Femur (tissue), 1 donor: ENCODE results near the gene GARNL3.

Experiments
- DNase-seq: peaks from one replicate; pipeline ENCODE4 v3.0.0-alpha.2; 2017

Gene GARNL3

DNA sequence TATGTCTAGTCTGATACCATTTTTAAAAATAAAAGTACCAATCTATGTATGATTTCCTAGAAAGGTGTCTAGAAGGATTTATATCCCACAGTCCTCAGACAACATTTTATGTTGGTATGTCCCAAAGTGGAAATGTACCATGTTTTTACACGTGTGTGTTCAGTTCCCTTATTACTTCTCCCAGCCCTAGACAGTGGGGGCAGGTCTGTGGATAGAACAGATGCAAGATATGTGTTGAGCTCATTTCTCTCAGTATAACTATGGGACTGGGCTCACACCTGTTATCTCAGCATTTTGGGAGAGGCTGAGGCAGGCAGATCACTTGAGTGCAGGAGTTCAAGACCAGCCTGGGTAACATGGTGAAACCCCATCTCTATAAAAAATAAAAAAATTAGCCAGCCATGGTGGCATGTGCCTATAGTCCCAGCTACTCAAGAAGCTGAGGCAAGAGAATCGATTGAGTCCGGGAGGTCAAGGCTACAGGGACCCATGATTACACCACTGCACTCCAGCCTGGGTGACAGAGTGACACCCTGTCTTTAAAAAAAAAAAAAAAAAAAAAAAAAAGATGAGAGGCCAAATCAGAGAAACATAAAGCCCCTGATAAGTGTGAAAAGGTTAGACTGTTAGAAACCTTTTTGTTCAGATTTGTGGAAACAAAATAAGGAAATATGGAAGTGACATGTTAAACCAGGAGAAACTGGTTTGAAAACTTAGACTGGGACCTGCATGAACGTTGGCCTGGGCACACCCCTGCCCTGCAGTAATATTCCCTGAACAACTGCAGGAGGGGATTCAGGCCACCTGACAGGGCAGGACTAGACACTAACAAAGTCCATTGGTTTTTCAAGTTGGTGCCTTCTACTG, 125.0 kb downstream of the GARNL3 start:
- DNase-seq, result no peak

DNA sequence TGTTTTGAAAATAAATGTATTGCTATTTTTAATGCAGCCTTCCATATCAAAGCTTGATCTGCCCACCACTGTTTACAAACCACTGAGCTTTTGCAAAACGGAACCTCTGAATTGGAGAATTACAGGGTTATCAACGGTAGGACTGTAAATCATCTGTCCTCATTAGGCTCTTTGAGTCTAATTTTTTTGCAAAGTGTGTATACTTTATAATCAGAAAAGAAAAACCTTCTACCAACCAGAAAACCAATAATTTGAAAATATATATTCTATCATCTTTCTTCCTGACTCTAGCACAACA, 125.6 kb downstream of the GARNL3 start:
- DNase-seq, result no peak

DNA sequence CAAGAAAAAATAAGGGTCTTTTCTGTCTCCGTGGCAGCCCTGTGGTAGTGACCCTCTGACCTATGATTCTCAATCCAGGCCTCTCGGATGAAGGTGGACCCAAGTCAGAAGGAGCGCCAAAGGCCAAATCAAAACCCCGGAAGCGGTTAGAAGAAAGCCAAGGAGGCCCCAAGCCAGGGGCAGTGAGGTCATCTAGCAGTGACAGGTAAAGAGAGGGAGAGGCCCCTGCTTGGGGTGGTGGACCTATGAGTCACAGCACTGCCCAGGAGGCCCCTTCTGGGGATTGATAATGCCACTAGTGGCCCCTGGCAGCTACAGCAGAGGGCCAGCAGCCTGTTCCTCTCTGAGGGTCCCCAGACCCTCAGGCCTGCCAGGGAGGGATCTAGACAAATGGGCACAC, 126.0 kb downstream of the GARNL3 start:
- DNase-seq, result no peak

DNA sequence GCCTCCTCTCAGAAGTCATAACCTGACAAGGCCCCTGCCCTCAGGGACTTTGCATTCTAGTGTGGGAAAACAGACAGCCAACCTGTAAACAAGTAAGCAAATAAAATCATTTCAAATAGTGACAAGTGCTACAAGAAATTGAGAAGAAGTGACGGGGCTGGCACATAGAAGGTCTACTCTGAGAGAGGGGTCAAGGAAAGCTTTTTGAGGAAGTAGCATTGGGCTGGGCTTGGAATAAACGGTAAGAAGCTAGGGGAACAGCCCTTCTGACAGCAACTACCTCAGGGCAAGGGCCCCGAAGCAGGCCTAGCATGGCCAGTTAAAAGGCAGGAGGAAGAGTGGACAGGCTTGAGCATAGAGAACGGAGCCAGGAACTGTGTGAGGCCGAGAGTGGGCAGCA, 127.6 kb downstream of the GARNL3 start:
- no peak for DNase-seq

DNA sequence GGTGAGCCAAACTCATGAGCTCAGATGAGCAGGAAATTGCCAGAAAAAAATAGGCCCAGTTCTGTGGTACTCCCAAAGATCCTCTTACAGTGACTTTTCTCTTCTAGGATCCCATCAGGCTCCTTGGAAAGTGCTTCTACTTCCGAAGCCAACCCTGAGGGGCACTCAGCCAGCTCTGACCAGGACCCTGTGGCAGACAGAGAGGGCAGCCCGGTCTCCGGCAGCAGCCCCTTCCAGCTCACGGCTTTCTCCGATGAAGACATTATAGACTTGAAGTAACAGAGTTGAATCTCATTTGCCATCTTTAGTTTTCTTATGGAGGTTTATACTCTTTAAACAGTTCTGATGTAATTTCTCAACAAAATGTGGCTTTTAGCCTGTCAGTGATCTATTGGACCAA, 128.4 kb downstream of the GARNL3 start:
- no peak for DNase-seq

DNA sequence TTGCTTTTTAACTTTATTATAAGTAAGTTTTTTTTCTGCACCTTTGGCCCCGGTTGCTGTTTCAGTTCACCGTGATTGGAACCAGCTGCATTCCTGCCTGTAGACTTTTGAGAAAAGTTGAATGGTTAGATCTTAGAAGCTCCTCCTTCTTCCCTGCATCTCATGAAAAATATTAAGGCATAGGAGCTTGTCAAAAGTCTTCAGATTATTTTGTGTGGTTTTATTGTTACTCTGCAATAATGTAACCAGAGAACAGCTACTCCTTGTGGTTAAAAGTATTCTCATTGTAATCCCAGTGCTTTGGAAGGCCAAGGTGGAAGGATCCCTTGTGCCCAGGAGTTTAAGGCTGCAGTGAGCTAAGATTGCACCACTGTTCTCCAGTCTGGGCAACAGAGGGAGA, 129.1 kb downstream of the GARNL3 start:
- no peak for DNase-seq

DNA sequence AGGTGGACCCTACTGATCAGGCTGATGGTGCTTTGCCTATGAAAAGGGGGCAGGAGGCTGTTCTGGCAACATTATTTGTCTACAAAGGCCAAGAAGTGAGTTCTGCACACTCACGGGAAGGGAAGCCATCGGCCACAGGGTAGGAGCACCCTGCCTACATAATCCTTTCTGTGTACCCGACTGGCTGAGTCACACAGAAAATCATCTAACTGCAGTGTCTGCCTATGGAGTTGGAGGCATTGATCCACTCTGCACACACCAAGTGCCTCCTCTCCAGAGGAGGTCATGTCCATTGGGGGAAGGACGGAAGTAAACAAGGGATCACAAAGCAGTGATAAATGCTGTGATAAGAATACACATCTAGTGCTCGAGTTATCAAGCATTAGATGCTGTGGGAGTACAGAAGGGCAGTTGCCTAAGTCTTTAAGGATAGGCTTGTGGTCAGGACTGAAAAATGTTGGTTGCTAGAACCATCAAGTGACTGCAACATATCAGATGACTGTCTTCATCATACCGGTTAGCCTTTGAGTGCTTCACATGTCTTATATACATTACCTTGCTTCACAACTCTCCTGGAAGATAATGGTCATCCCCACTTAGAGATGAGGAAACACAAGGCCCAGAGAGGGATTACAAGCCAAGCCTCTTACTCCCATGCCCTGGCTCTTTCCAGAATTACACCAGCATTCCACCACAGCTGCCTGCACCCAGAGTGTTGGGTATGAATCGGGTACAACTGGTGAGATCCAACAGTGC, 131.1 kb downstream of the GARNL3 start:
- DNase-seq, result no peak

DNA sequence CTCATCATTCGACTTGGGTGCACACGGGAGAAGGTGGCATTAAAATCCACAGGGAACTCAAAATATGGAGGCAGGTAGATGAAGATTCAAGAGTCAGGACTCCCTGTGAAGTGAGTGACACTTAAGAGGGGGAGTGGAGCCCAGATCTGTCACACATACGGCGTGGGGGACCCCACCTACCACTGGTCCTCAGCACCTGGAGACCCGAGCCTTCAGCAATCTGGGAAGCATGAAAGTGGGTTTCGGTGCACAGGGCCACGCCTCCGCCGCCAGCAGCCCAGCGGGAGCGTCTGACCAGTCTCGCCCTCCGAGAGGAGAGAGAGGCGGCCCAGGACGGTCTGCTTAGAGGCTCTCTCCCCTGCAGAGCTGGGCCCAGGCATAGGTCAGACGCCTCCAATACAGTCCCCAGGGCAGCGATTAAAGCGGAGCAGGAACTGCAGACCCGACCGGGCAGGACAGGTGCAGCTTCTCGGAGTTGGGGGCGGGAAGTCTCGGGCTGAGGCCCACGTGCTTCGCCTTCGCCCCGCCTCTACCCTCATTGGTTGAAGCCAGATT, 131.8 kb downstream of the GARNL3 start:
- no peak for DNase-seq

DNA sequence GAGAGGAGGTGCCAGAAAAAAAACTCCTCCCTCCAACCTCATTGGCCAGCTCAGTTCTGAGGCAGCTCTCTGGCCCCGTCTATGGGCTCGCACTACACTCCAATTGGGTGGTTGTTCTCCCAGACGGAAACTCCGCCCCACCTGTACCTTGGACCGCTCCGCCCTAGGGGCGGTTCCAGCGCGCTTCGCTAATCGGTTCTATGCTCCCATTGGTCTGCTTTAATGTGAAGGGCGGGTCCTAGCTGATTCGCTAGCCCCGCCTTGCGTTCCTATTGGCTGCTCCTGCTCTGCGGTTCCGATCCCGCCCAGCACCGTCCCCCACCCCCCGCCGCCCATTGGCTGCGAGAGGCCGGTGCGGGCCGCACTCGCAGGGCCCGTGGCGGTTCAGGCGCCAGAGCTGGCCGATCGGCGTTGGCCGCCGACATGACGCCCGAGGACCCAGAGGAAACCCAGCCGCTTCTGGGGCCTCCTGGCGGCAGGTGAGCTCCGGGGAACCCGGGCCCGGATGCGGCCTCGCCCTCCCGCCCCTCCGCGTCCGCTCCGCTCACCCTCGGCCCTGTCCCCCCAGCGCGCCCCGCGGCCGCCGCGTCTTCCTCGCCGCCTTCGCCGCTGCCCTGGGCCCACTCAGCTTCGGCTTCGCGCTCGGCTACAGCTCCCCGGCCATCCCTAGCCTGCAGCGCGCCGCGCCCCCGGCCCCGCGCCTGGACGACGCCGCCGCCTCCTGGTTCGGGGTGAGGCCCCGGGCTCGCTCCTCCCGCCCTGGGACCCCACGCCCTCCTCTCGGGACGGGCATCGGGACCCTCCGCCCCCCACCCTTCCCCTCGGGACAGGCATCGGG, 132.5 kb downstream of the GARNL3 start, which contains the start of gene SLC2A8:
Gene SLC2A8, plus strand, starts transcription at position 362 of the 838 bp plus-strand sequence. Its CDS starts 62 bp downstream, at position 424.
- DNase-seq, result peak; percentile 99

DNA sequence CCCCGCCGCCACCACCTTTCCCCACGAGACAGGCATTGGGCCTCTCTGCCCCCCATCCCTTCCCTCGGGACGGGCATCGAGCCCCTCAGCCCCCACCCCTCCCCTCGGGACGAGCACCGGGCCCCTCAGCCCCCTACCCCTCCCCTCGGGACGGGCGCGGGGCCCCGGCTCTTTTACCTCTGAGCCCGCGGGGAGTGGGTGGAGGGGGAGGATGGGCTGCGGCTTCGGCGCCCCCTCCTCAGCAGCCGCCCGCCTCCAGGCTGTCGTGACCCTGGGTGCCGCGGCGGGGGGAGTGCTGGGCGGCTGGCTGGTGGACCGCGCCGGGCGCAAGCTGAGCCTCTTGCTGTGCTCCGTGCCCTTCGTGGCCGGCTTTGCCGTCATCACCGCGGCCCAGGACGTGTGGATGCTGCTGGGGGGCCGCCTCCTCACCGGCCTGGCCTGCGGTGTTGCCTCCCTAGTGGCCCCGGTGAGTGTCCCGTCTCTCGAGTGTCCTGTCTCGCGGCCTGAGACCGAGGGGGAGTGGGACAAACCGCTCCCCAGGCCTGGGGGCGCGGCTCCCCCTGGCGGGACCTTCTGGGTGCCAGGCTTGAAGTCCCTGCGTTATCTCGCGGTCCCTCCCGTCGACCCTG, 133.2 kb downstream of the GARNL3 start:
- peak; percentile 48 for DNase-seq

DNA sequence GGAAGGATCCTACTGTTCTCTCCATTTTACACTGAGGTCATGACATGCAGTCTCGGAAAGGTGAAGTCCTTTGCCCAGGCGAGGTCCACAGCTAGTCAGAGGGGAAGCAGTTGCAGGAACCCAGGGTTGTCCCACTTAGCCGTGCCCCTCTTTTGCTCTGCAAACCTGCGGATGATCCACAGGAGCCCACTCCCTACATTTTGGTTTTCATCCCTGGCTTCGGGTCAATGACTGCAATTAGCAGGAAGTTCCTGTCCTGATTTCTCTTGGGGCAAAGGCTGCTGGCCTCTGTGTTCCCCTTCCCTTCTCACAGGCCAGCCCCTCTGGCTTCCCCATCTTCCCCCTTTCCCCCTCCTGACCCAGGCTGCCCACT, 133.7 kb downstream of the GARNL3 start:
- DNase-seq, result no peak

DNA sequence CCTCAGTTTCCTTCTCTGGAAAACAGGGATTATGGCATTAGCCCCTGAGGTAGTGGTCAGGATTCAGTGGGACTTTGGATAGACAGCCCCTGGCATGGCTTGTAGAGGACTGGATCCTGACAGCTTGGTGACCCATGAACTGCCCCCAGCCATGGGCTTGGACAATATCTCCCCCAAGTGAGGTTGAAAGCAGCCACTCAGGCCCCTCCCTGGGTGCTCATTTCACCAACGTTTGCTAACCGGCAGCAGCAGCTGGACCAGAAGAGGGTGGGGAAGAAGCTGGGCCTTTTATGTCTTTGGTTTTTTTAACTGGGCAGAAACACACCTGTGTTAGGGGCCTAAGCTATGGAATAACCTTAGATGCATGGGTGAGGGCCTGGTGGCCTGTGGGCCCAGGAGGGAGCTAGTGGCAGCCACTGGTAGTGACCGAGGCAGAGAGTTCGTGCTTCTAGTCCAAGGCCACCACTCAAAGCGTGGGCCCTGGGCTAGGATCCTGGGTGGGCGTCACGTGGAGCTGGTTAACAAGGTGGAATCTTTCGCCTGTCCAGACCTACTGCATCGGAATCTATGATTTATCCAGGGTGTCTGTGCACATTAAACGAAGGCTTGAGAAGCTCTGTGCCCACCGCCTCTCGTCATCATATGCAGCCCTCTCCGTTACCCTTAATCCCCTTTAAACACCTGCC, 134.3 kb downstream of the GARNL3 start:
- no peak for DNase-seq

DNA sequence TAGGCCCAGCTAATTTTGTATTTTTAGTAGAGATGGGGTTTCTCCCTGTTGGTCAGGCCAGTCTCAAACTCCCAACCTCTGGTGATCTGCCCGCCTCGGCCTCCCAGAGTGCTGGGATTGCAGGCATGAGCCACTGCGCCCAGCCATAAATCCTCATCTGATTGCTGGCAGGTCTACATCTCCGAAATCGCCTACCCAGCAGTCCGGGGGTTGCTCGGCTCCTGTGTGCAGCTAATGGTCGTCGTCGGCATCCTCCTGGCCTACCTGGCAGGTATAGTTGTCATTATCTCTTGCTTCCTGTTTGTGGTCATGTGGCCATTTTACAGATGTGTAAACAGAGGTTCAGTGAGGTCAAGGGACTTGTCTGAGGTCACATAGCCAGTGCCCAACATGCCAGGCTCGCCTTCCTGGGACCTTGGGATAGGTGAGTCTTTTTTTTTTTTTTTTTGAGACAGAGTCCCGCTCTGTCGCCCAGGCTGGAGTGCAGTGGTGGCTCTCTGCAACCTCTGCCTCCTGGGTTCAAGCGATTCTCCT, 135.2 kb downstream of the GARNL3 start:
- DNase-seq, result no peak

DNA sequence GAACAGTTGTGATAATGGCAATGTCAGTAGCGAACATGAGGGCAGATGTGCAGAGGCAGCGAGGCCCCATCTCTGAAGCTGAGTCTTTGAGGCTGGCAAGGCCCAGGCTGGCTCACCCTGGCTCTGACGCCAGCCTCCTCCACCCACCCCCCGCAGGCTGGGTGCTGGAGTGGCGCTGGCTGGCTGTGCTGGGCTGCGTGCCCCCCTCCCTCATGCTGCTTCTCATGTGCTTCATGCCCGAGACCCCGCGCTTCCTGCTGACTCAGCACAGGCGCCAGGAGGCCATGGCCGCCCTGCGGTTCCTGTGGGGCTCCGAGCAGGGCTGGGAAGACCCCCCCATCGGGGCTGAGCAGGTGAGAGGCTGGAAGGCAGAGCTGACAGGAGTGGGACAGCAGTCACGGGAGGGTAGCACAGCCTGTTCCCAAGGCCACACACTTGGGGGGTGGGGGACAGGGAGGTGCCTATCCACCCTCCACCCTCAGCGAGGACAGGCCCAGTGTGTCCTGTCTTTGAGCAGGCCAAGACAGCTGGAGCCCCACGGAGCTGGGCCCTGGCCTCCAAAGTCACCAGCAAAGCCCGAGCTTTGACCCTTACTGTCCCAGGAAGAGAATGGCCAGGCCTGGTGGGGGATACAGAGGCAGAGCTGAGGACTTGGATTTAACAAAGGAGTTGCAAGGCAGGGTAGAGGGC, 138.0 kb downstream of the GARNL3 start:
- DNase-seq, result no peak

DNA sequence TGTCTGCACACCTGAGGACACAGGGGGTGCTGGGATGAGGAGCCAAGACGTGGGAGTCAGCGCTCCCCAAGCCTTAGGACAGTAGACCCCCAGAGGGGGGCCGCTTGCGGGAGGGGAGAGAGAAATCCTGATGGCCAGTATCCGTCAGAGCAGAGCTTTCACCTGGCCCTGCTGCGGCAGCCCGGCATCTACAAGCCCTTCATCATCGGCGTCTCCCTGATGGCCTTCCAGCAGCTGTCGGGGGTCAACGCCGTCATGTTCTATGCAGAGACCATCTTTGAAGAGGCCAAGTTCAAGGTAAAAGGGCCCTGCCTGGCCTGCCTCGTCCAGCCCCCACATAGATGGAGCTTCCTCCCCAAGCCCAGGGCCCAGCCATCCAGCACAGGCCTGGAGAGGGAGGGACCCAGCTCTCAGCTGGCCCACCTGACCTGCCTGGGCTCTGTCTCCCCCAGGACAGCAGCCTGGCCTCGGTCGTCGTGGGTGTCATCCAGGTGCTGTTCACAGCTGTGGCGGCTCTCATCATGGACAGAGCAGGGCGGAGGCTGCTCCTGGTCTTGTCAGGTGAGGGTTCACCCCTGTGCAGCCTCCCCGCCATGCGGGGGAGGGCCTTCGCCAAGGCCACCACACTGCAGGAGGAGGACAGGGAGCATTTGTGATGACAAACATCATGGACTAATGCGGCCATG, 139.1 kb downstream of the GARNL3 start:
- no peak for DNase-seq

DNA sequence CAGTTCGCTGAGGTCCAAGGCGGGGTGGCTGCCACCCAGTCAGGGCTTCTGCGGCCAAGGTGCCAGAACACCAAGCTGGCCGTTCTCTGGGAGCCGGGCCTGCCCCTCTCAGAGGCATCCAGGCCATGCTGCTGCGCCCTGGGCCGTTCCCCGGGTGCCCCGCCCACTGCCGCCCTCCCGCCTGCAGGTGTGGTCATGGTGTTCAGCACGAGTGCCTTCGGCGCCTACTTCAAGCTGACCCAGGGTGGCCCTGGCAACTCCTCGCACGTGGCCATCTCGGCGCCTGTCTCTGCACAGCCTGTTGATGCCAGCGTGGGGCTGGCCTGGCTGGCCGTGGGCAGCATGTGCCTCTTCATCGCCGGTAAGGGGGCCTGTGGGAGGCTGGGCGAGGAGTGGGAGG, 140.1 kb downstream of the GARNL3 start:
- no peak for DNase-seq

DNA sequence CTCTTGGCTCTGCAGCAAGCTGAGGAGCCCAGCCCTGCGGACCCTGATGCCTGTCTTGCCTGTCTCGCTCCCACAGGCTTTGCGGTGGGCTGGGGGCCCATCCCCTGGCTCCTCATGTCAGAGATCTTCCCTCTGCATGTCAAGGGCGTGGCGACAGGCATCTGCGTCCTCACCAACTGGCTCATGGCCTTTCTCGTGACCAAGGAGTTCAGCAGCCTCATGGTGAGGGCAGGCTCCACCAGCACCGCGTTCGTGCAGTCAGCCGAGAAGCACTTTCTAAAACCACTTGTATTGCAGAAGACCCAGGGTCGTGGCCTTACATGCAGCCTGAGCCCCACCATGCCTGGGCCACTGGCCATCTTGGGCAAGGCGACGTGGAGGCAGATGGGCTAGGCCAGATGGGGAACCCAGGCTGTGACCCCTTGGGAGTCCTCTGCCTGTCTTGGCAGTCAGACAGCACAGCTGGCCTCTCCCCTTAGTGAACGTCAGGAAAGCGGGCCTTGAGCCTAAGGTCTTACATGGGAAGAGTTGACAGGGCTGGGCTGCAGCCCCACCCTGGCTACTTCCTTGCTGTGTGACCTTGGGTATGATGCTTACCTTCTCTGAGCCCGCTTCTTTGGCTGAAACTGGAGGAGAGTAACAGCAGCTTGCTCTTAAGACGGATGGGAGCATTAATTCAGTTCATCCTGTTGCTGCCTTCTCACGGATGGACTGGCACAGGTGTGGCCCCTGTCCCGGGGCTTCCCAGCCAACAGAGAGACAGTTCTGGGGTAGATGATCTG, 141.0 kb downstream of the GARNL3 start:
- DNase-seq, result no peak

DNA sequence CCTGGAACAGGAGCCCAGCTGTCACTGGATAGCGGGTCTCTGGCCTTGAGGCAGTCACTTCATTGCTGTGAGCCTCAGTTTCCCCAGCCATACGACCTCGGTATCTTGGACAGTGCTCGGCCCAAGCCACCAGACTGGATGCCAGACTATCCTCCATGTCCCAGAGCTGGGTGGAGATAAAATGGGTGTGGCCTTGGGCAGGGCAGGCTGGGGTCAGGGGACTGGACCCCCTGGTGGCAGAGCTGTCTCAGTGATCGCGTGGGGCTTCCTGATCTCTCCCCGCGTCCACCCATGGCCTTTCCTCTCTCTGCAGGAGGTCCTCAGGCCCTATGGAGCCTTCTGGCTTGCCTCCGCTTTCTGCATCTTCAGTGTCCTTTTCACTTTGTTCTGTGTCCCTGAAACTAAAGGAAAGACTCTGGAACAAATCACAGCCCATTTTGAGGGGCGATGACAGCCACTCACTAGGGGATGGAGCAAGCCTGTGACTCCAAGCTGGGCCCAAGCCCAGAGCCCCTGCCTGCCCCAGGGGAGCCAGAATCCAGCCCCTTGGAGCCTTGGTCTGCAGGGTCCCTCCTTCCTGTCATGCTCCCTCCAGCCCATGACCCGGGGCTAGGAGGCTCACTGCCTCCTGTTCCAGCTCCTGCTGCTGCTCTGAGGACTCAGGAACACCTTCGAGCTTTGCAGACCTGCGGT, 142.4 kb downstream of the GARNL3 start:
- DNase-seq, result no peak

DNA sequence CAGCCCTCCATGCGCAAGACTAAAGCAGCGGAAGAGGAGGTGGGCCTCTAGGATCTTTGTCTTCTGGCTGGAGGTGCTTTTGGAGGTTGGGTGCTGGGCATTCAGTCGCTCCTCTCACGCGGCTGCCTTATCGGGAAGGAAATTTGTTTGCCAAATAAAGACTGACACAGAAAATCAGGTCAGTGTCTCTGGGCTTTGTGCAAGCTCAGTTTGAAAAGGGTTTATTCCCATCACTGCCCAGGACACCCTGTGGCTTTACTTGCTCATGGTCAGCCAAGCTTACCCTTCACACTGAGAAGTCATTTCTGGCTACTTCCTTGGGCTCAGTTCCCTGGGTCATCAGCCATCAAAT, 142.9 kb downstream of the GARNL3 start:
- DNase-seq, result no peak
